NB4 (cell line): ENCODE data around the gene PLA2G6.

Source experiments
- CTCF ChIP-seq: IDR thresholded peaks from one replicate; pipeline ENCODE4 v1.5.1; 2012; ENCODE audit warnings: low read depth, low read length
- MAX ChIP-seq: IDR thresholded peaks from 2 replicates; pipeline ENCODE4 v1.6.1; 2011; ENCODE audit warnings: low read depth, low read length
- MYC ChIP-seq: IDR thresholded peaks from 2 replicates; pipeline ENCODE4 v1.6.1; 2011; ENCODE audit warnings: low read depth, low read length
- POLR2A ChIP-seq: IDR thresholded peaks from 2 replicates; pipeline ENCODE4 v1.6.1; 2011; ENCODE audit warnings: mild to moderate bottlenecking; ENCODE audit not compliant: insufficient read length; ENCODE audit errors: extremely low read depth

- TF ChIP-seq POLR2A: no peak
- no peak for TF ChIP-seq CTCF
- TF ChIP-seq MAX: no peak
- no peak for TF ChIP-seq MYC
These were observed 26.3 kb upstream of the PLA2G6 start for GRCh38 chr22:38207898-38208432.
